A673 (cell line): Measurements from ENCODE around the gene KBTBD6.
"Not testable (repeated sequence)": the region's sequence is repeated elsewhere in the genome, so short reads cannot be mapped to it uniquely, and the experiment has no call there.

ENCODE experiments used
- EZH2 ChIP-seq: fragments of 200-600 bp; sonication (generic); IDR thresholded peaks from 2 replicates; pipeline ENCODE4 v1.6.1; 2017; ENCODE audit warnings: borderline replicate concordance, low read depth, mild to moderate bottlenecking, mixed read lengths, antibody characterized with exemption, low read length; ENCODE audit not compliant: poor library complexity, severe bottlenecking
- TF ChIP-seq, protein P1 (sequence below): fragments of 300-800, 200-600 bp; sonication (generic); conservative IDR thresholded peaks from 2 replicates; pipeline ENCODE4 v1.5.1; 2017; ENCODE audit warnings: low read depth, mild to moderate bottlenecking, antibody characterized with exemption, low read length, moderate library complexity, mixed read lengths

DNA sequence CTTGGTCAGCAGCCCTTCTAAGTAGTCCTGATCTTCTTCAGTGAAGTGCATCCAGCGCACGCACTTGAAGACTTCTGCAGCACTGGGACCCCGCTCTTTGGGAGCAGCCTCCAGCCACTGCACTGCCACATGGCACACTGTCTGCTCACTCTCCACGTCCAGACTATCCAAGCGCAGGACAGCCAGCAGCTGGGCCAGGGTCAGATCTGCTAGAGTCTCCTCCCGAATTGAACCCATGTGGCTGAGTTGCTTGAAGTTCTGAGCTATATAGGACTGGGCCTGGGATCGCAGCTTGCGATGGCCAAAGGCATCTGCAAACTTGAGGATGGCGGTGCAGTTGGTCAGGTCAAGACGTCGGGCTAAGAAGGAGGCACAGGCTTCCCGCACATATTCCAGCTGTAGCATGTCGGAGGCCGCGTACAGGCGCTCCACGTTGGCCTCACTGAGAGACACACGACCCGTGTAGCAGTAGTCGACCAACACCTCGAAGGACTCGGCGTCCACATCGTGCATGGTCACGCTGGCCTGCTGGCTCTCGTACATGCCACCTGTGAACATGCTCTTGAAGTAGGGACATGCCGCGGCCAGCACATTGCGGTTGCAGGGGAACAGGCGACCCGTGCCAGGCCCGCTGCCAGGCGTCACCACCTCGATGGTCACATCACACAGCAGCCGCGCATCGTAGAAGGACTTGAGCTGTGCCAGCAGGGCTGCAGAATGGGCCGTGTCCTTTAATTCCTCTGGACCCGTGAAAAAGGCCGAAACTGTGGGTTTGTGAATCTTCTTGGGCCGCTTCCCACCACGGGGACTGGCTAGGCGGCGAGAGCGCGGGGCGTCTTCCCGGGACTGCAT lies 716 bp downstream of the KBTBD6 start:
- TF ChIP-seq EZH2, result not testable (repeated sequence)
- TF ChIP-seq, protein P1, sequence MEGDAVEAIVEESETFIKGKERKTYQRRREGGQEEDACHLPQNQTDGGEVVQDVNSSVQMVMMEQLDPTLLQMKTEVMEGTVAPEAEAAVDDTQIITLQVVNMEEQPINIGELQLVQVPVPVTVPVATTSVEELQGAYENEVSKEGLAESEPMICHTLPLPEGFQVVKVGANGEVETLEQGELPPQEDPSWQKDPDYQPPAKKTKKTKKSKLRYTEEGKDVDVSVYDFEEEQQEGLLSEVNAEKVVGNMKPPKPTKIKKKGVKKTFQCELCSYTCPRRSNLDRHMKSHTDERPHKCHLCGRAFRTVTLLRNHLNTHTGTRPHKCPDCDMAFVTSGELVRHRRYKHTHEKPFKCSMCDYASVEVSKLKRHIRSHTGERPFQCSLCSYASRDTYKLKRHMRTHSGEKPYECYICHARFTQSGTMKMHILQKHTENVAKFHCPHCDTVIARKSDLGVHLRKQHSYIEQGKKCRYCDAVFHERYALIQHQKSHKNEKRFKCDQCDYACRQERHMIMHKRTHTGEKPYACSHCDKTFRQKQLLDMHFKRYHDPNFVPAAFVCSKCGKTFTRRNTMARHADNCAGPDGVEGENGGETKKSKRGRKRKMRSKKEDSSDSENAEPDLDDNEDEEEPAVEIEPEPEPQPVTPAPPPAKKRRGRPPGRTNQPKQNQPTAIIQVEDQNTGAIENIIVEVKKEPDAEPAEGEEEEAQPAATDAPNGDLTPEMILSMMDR, result not testable (repeated sequence)
